Keratinocyte (primary cell): ENCODE results near the gene EFEMP1. TPM values are rescaled to one million over a fixed set of nuclear protein-coding genes. Genes with fewer than 3 reads are reported as not detected.
A peak's percentile ranks its signal among the peaks of the same experiment; 100 is the strongest.
"Not testable (repeated sequence)": the region's sequence is repeated elsewhere in the genome, so short reads cannot be mapped to it uniquely, and the experiment has no call there.

Experiments
- DNase-seq: peaks from one replicate; pipeline ENCODE4 v3.0.0-alpha.2; 2011; ENCODE audit warnings: low read depth, missing footprints, low spot score
- FAIRE-seq: peaks from 2 replicates; lab custom pipeline; 2011; peaks lifted over from hg19 to GRCh38; lab: Jason Lieb, UNC
- H2AFZ ChIP-seq: 2 replicates; pipeline ENCODE4 v1.6.0; 2012; ENCODE audit warnings: low read length, control low read depth, inconsistent platforms; ENCODE audit not compliant: control insufficient read depth
- H3K27ac ChIP-seq: 2 replicates; pipeline ENCODE4 v1.5.1; 2011; ENCODE audit warnings: low read length; ENCODE audit not compliant: control insufficient read depth, insufficient read depth
- H3K27me3 ChIP-seq: 3 replicates; pipeline ENCODE4 v1.6.0; 2011; ENCODE audit warnings: low read length; ENCODE audit not compliant: control insufficient read depth, insufficient read depth; ENCODE audit errors: extremely low read depth
- H3K36me3 ChIP-seq, 2 experiments: 2 replicates in 1 of 2; 3 replicates in 1 of 2; pipeline ENCODE4 v1.5.1; 2011; ENCODE audit warnings: low read length in 2 of 2, mild to moderate bottlenecking in 1 of 2; ENCODE audit not compliant: control insufficient read depth in 2 of 2, insufficient read depth in 2 of 2; ENCODE audit errors: extremely low read depth in 1 of 2
- H3K4me1 ChIP-seq: 3 replicates; pipeline ENCODE4 v1.5.1; 2011; ENCODE audit warnings: low read length; ENCODE audit not compliant: control insufficient read depth, insufficient read depth; ENCODE audit errors: extremely low read depth
- H3K4me2 ChIP-seq: 3 replicates; pipeline ENCODE4 v1.6.0; 2011; ENCODE audit warnings: low read depth, low read length; ENCODE audit not compliant: control insufficient read depth, insufficient read depth; ENCODE audit errors: extremely low read depth
- H3K4me3 ChIP-seq, 3 experiments: fragments of 200-600 bp in 1 of 3; sonication (generic) in 1 of 3; 2 replicates in 2 of 3; 3 replicates in 1 of 3; pipeline ENCODE4 v1.5.1; 2011 to 2016; ENCODE audit warnings: low read length in 3 of 3, mild to moderate bottlenecking in 3 of 3, control low read depth in 2 of 3, inconsistent platforms in 1 of 3, low read depth in 1 of 3, mixed read lengths in 1 of 3, mixed run types in 1 of 3, moderate library complexity in 1 of 3; ENCODE audit not compliant: control insufficient read depth in 2 of 3, insufficient read depth in 2 of 3; ENCODE audit errors: extremely low read depth in 1 of 3
- H3K79me2 ChIP-seq: 2 replicates; pipeline ENCODE4 v1.6.0; 2012; ENCODE audit warnings: low read length; ENCODE audit not compliant: control insufficient read depth, insufficient read depth
- H3K9ac ChIP-seq: 3 replicates; pipeline ENCODE4 v1.6.0; 2011; ENCODE audit warnings: low read length; ENCODE audit not compliant: control insufficient read depth, insufficient read depth; ENCODE audit errors: extremely low read depth
- H3K9me1 ChIP-seq: 3 replicates; pipeline ENCODE4 v1.6.0; 2011; ENCODE audit warnings: low read length; ENCODE audit not compliant: control insufficient read depth, insufficient read depth; ENCODE audit errors: extremely low read depth
- H3K9me3 ChIP-seq: 2 replicates; pipeline ENCODE4 v1.5.1; 2012; ENCODE audit warnings: low read depth, low read length; ENCODE audit not compliant: control insufficient read depth
- H4K20me1 ChIP-seq: 3 replicates; pipeline ENCODE4 v1.6.0; 2011; ENCODE audit warnings: low read length; ENCODE audit not compliant: control insufficient read depth, insufficient read depth; ENCODE audit errors: extremely low read depth
- EZH2 ChIP-seq: IDR thresholded peaks from one replicate; pipeline ENCODE4 v1.6.1; 2012; ENCODE audit warnings: inconsistent platforms, mild to moderate bottlenecking, low read length, moderate library complexity
- dilution Hi-C: fragments of 300-500 bp; cut with MboI; formaldehyde crosslinking; loops from one replicate; pipeline ENCODE4 v1.7.0; 2020; ENCODE audit warnings: low sequenced_read_pairs; ENCODE audit not compliant: extremely low pct_ligation_motif_present
- polyA plus RNA-seq, 5 experiments: library from polyadenylated mRNA; depleted of rRNA in 3 of 5; stranded (reverse) in 3 of 5; stranded (forward) in 1 of 5; unstranded in 1 of 5; fragments of >200 nt; gene quantifications; 1 replicate in 1 of 5; 2 replicates in 3 of 5; 3 replicates in 1 of 5; pipeline versions ENCODE4 v1.2.1 to v1.2.3, GENCODE V29; 2011 to 2012; ENCODE audit warnings: missing spikeins in 2 of 5, low read depth in 1 of 5, low replicate concordance in 1 of 5
- TF ChIP-seq, protein P1 (sequence below), 3 experiments: IDR thresholded peaks in 1 of 3; conservative IDR thresholded peaks in 1 of 3; optimal IDR thresholded peaks in 1 of 3; 2 replicates in 2 of 3; 3 replicates in 1 of 3; pipeline versions ENCODE3 to v1.5.1; 2011; ENCODE audit warnings: low read length in 3 of 3, mild to moderate bottlenecking in 3 of 3, moderate library complexity in 2 of 3, control low read depth in 1 of 3, inconsistent platforms in 1 of 3; ENCODE audit not compliant: insufficient read depth in 2 of 3; ENCODE audit errors: extremely low read depth in 1 of 3

EFEMP1 gene
- polyA plus RNA-seq, 1 donor (not counting 4 experiments of a cell fraction or from before 2014, with no cell fraction given): 234 TPM

DNA sequence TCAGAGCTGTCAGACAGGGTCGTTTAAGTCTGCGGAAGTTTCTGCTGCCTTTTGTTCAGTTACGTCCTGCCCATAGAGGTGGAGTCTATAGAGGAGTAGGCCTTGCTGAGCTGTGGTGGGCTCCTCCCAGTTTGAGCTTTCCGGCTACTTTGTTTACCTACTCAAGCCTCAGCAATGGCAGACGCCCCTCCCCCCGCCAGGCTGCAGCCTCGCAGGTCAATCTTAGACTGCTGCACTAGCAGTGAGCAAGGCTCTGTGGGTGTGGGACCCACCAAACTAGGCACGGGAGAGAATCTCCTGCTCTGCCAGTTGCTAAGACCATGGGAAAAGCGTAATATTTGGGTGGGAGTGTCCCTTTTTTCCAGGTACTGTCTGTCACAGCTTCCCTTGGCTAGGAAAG is 86.5 kb downstream of the EFEMP1 start:
- dilution Hi-C loops: no loop called here
- H3K9me1 ChIP-seq: no peaks in the 10 kb centered on the region
- no peak overlapping the region for H3K4me3 ChIP-seq
- peaks cover 24% of the 10 kb centered on the region for H3K4me1 ChIP-seq
- no peaks in the 10 kb centered on the region for H3K79me2 ChIP-seq
- FAIRE-seq (no peak), DNase-seq (no peak)
- no peak overlapping the region for H2AFZ ChIP-seq
- TF ChIP-seq, protein P1, sequence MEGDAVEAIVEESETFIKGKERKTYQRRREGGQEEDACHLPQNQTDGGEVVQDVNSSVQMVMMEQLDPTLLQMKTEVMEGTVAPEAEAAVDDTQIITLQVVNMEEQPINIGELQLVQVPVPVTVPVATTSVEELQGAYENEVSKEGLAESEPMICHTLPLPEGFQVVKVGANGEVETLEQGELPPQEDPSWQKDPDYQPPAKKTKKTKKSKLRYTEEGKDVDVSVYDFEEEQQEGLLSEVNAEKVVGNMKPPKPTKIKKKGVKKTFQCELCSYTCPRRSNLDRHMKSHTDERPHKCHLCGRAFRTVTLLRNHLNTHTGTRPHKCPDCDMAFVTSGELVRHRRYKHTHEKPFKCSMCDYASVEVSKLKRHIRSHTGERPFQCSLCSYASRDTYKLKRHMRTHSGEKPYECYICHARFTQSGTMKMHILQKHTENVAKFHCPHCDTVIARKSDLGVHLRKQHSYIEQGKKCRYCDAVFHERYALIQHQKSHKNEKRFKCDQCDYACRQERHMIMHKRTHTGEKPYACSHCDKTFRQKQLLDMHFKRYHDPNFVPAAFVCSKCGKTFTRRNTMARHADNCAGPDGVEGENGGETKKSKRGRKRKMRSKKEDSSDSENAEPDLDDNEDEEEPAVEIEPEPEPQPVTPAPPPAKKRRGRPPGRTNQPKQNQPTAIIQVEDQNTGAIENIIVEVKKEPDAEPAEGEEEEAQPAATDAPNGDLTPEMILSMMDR (optimal IDR thresholded peaks at IDR 0.05 in 1 of 3, IDR thresholded peaks at IDR 0.05 in 1 of 3, conservative IDR thresholded peaks at IDR 0.05 in 1 of 3; ENCODE audit: extremely low read depth in 1 of 3, insufficient read depth in 2 of 3, low read length in 3 of 3): no peak
- TF ChIP-seq EZH2: no peak
- no peaks in the 10 kb centered on the region for H3K36me3 ChIP-seq
- no peak overlapping the region for H3K27ac ChIP-seq
- H3K9ac ChIP-seq: no peak overlapping the region
- no peaks in the 10 kb centered on the region for H3K27me3 ChIP-seq
- H4K20me1 ChIP-seq: no peaks in the 10 kb centered on the region
- no peak overlapping the region for H3K4me2 ChIP-seq
- H3K9me3 ChIP-seq: no peaks in the 10 kb centered on the region

DNA sequence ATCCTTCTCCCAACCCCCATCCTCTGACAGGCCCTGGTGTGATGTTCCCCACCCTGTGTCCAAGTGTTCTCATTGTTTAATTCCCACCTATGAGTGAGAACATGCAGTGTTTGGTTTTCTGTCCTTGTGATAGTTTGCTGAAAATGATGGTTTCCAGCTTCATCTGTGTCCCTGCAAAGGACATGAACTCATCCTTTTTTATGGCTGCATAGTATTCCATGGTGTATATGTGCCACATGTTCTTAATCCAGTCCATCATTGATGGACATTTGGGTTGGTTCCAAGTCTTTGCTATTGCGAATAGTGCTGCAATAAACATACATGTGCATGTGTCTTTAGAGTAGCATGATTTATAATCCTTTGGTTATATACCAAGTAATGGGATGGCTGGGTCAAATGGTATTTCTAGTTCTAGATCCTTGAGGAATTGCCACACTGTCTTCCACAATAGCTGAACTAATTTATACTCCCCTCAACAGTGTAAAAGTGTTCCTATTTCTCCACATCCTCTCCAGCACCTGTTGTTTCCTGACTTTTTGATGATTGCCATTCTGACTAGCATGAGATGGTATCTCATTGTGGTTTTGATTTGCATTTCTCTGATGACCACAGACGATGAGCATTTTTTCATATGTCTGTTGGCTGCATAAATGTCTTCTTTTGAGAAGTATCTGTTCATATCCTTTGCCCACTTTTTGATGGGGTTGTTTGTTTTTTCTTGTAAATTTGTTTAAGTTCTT is 91.7 kb downstream of the EFEMP1 start:
- H3K9me1 ChIP-seq, H3K36me3 ChIP-seq, dilution Hi-C loops, H3K9ac ChIP-seq, H3K27ac ChIP-seq, H3K4me1 ChIP-seq, H3K4me3 ChIP-seq, H2AFZ ChIP-seq, FAIRE-seq, H4K20me1 ChIP-seq, H3K27me3 ChIP-seq, H3K79me2 ChIP-seq, H3K4me2 ChIP-seq, H3K9me3 ChIP-seq: not testable (repeated sequence)
- peak; percentile 21 for DNase-seq

DNA sequence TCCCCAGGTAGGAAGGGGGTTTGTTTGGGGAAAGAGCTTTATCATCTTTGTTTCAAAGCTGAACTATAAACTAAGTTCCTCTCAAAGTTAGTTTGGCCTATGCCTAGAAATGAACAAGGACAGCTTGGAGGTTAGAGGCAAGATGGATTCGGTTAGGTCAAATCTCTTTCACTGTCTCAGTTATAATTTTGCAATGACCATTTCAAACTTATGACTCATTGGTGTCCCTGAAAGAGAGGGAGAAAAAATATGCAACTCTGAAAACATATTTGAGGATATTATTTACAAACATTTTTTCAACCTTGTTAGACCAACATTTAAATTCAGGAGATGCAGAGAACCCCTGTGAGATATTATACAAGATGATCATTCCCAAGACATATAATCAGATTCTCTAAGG is 95.7 kb downstream of the EFEMP1 start:
- H3K4me3 ChIP-seq: no peak overlapping the region
- no peak overlapping the region for H3K9ac ChIP-seq
- no peak overlapping the region for H3K27ac ChIP-seq
- no peak overlapping the region for H3K4me2 ChIP-seq
- no peaks in the 10 kb centered on the region for H4K20me1 ChIP-seq
- H3K79me2 ChIP-seq: no peaks in the 10 kb centered on the region
- FAIRE-seq: no peak
- DNase-seq: no peak
- no peaks in the 10 kb centered on the region for H3K9me3 ChIP-seq
- dilution Hi-C loops: no loop called here
- H3K9me1 ChIP-seq: no peaks in the 10 kb centered on the region
- H3K36me3 ChIP-seq: no peaks in the 10 kb centered on the region
- TF ChIP-seq EZH2: no peak
- TF ChIP-seq, protein P1 (optimal IDR thresholded peaks at IDR 0.05 in 1 of 3, IDR thresholded peaks at IDR 0.05 in 1 of 3, conservative IDR thresholded peaks at IDR 0.05 in 1 of 3; ENCODE audit: extremely low read depth in 1 of 3, insufficient read depth in 2 of 3, low read length in 3 of 3): no peak
- H3K27me3 ChIP-seq: no peaks in the 10 kb centered on the region
- no peak overlapping the region for H2AFZ ChIP-seq
- H3K4me1 ChIP-seq: peaks cover 9% of the 10 kb centered on the region

DNA sequence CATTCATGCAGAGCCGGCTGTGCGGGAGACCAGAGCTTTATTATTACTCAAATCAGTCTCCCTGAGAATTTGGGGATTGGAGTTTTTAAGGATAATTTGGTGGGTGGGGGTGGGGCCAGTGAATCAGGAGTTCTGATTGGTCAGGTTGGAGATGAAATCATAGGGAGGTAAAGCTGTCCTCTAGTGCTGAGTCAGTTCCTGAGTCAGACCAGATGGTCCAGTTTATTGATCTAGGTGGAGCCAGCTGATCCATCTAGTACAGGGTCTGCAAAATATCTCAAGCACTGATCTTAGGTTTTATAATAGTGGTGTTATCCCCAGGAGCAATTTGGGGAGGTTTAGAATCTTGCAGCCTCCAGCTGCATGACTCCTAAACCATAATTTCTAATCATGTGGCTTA is 96.2 kb downstream of the EFEMP1 start:
- H3K4me3 ChIP-seq, H3K27me3 ChIP-seq, H2AFZ ChIP-seq, H3K4me2 ChIP-seq, H3K9ac ChIP-seq, H3K36me3 ChIP-seq, H3K79me2 ChIP-seq, H3K9me1 ChIP-seq, H3K4me1 ChIP-seq, H3K27ac ChIP-seq, H4K20me1 ChIP-seq, dilution Hi-C loops, H3K9me3 ChIP-seq: not testable (repeated sequence)
- FAIRE-seq (peak; percentile 53), DNase-seq (peak; percentile 9)
